Measurements from ENCODE around the gene ALDH1B1.

Gene ALDH1B1

DNA sequence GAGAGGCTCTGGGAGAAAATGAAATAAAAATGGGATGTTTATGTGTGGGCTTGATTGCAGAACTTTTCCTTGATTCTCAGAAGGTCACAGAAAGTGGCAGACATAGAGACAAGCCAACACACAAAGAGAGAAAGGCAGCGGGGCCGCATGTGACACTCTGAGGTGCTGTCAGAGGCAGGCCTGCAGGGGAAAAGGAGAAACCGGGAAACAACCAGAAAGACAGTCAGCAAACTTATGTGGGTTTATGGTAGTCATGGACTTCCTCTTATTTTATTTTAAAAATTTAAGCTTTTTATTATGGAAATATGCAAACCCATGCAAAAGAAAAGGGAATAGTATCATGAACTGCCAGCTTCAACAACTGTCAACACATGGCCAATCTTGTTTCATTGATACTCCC, 48.0 kb downstream of the ALDH1B1 start:
- no peak for DNase-seq (ENCODE audit: low spot score)

DNA sequence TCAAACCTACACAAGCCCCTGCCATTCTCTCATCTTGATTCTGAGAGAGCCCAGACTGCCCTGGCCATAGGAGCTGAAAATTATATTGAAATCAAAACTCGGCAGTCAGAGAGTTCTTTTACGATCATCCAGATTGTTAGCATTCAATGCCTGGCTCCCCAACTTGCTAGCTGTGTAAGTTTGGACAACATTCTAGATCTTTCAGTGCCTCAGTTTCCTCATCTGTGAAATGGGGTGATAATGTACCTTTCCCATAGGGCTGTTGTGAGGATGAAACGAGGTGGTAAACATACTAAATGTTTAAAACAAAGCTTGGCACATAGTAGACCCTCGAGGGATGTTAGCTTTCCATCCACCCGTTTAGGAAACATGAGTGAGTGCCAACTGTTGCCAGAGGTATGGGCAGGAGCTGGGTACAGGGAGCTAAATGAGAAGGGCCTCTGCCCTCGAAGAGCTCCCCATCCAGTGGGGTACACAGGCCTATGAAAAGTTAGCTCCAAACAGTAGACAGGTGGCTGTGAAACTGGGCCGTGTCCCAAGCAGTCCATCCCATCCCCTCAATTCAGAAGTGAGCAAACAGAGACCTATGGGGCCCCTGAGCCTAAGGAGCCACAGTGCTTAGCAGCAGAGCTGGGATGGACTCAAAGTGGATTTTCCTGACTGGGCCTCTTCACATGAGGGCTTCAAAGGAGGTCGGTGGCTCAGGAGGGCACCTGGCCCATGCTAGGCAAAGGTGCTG, 49.0 kb downstream of the ALDH1B1 start:
- no peak for DNase-seq (ENCODE audit: low spot score)

DNA sequence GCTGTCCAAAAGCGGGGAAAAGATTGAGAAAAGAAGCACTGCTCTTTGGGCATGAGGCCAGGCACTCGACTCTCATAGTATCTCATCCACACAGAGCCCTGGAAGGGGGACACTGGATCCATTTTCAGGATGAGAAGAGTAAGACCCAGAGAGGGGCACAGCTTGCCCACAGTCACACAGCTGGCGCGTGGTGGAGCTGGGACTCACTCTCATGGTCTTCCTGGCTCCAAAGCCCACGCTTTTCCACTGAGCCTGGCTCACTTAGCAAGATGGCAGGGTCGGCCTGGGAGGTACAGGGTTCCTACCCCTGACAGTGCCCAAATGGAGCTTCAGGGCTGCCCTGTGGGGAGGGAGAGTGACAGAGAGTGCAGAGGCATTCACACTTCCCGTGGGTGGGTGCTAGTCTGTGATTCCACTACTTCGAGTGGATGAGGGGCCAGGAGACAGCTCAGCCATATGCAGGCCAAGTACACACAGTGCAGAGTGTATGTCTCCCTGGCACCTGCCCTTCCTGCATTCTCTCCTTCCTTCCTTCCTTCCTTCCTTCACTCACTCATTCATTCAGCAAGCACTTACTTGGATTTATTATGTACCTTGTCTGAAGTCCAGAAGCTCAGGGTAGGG, 50.1 kb downstream of the ALDH1B1 start:
- no peak for DNase-seq (ENCODE audit: low spot score)

DNA sequence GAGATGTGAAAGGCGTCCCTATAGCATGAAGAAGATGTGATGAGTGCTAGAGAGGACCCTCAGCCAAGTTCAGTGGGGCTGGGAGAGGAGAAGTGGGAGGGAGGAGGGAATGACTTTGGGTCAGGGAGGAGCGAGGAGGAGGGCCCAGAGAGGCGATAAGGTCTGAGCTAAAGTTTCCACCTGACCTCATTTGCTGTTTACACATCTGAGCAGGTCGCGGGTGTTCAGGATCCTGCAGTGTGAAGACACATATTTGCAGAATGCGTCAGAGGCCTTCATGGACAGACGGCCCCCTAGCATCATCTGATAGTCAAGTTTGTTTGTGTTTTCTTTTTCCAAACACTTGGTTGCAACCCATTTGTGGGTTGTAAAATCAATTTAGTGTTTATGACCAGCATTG, 50.7 kb downstream of the ALDH1B1 start:
- no peak for DNase-seq (ENCODE audit: low spot score)

DNA sequence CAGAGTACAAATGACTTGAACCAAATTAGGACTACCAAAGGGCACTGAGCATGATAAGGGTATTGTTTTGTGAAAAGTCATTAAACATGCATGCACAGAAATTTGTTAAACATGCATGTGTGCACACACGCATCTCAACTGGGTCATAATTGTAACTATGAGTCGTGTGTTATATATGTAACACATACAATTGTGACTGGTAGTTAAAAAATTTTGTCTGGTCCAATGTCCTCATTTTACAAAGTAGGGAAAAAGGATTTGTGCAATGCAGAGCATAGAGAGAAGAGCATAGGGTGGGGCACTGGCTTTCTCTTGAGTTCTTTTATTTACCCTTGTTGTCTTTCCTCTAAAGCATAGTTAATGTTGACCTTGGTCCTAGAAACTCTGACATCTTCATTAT, 51.1 kb downstream of the ALDH1B1 start:
- DNase-seq (ENCODE audit: low spot score) = no peak

DNA sequence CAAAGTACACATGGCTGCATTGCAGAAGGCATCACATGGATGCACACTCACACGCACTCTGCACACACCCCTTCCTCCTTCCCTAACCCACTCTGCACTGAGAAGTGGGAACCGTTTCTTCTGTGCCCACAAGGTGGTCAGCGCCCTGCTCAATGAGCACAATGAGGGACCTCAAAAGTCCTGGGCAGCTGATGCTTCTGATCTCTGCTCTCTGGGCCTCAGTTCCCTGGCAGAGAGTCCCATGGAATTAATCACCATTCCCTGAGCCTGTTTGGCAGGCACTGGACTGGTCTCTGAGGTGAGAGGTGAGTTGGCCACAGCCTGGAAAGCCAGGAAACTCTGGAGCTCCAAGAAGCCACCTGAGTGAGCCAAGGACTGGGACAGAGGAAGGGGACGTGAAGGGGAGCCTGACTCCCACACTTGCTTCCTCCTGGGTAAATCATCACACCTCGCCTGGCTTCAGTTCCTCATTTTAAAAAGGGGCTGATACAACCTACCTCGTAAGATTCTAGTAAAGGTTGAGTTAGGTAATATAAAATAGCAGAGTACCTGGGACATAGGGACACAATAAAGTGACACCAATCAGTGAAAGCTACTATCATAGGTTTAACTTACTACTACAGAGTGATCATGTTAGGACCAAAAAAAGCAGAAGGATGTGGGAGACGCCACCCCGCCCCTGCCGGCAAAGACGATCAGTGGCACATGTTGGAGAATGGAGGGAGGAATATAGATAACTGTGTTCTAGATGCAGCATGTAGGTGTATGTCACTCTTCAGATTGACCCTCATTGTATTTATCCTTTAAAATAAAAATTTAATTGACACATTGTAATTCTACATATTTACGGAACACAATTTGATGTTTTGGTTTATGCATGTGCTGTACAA, 52.9 kb downstream of the ALDH1B1 start:
- DNase-seq (ENCODE audit: low spot score) = no peak

DNA sequence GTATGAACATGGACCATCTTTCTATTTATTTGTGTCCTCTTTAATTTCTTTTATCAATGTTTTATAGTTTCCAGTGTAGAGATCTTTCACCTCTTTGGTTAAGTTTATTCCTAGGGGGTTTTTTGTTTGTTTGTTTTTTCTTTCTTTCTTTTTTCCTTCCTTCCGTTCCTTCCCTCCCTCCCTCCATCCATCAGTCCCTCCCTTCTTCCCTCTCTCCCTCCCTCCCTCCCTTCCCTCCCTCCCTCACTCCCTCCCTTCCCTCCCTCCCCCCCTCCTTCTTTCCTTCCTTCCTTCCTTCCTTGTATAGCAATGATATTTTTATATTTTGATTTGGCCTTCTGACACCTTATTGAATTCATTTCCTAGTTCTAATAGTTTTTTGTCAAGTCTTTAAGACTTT, 55.2 kb downstream of the ALDH1B1 start:
- DNase-seq (ENCODE audit: low spot score) = no peak

Data from iPS-NIHi11 (cell line).